GM18520 (cell line): ENCODE results near the gene ZNF618.

Source experiments
- ATAC-seq: cut with Tn5 transposase; IDR thresholded peaks from one replicate; pipeline ENCODE4 v1.9.1; 2021; ENCODE audit not compliant: unreplicated experiment

Gene ZNF618

DNA sequence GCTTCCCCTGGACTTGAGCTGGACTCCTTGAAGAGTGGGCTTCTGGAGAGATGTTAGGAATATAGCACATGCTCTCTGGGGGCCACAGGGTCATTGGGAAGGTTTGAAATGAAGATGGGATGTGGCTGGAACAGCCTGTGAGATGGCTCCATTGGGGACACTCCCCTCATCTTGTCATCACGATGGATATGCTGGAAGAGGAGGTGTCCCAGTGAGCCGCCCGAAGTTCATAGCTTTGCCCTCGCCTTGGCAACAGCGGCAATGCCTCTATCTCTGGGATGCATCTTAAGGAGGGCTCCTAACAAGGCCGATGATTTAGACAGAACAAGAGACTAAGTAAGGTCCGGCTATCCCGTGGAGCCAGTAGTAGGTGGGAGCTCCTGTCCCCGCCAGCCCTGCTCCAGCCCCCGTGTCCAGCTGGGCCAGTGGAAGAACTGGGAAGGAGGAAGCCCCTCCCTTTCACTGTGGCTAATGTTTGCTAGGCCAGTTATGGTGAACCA, 178.1 kb downstream of the ZNF618 start:
- no peak for ATAC-seq

DNA sequence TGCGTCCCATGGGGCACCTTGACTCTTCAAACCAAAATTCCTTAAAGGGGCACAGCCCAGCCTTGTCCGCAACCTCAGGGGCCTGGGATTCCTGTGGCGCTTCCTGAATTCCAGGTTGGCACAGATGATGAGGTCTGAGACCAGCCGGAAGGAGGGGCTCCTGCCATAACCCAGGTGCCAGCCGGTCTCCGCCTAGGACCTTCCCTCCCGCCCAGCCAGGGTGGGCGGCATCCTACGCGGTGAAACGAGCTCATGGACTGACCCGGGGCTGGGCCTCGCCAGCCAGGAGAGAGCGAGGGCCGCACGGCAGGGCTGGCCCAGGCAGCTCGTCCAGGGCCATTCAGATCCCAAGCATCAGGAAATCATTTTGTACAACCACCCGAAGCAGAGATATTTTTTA, 179.0 kb downstream of the ZNF618 start:
- no peak for ATAC-seq

DNA sequence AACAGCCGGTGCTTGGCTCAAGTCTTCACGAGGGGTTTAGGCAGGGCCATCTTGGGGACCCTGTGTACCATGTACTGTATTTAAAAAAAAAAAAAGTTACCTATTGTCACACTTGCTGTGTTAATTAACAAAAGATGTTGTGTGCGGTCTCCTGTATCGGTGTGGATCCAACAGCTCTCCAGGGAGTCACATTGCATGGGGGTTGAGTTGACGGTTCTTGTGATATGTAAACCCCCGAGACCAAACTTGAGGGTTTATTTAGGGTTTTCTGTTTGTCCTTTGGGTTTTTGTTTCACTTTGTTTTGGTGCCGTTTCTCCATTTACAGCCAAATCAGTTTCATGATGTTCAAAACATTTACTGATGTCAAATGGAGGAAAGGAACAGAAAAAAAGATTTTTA, 179.8 kb downstream of the ZNF618 start:
- no peak for ATAC-seq

DNA sequence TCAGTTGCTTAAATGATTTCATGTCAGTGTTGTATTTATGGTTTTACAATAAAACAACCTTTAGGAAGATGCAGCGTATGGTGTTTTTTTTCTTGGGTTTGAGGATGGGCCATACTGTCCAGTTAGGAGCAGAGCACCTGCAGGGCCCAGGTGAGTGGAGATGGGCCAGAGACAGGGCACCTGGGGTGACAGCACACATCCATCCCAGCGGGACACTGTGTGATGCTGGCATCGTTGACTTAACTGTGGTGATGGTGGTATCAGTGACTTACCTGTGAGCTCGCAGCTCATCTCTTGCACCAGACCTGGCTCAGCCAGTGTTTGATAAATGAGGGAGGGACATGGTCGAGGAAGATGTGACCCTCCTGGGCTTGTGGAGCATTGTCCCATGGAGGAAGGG, 180.4 kb downstream of the ZNF618 start:
- ATAC-seq: no peak

DNA sequence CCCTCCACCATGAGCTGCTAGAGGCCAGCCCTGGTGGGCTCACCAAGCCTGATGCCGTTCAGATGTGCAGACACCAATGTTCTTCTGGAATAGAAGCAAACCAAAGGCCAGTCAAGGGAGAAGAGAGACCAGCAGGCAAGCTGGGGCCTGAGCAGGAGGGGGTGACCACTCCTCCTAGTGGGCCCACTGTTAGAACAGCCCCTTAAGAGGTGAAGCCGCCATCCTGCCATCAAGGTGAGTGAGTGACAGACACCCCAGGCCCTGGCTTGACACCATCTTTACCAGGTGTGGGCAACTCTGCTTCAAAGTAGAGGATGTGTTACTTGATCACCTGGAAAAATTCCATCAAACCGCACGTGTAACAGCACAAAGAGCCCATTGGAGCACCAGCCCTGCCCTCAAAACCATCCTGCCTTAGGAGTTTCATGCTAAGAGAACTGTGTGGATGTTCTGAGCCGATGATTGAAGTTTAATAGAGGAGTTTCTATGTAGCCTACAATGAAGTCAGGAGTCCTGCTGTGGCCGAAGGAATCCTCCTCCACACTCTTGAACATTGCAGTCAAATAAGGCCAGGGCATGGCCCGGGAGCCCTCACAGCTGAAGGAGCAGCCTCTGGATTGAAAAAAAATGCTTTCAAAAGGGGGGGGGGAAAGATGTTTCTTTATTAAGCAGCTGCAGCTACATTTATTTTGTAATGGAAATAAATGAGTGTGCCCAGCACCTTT, 181.2 kb downstream of the ZNF618 start:
- ATAC-seq: no peak

DNA sequence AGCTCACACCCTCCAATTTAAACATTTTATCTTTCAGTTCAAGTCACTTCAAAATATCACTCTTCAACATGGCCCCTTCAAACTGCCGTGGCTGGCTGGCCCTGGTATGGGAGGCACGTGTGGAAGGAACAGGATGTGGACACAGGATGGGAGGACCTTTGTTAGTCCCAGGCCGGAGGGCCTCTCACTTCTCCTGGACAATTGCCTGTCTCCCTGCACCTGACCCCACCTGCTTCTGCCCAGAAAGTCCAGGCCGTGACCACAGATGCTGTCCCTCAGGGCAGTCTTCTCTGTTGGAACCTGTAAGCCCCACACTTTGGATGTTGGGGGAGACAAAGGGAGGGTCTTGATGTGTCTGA, 182.6 kb downstream of the ZNF618 start:
- no peak for ATAC-seq

DNA sequence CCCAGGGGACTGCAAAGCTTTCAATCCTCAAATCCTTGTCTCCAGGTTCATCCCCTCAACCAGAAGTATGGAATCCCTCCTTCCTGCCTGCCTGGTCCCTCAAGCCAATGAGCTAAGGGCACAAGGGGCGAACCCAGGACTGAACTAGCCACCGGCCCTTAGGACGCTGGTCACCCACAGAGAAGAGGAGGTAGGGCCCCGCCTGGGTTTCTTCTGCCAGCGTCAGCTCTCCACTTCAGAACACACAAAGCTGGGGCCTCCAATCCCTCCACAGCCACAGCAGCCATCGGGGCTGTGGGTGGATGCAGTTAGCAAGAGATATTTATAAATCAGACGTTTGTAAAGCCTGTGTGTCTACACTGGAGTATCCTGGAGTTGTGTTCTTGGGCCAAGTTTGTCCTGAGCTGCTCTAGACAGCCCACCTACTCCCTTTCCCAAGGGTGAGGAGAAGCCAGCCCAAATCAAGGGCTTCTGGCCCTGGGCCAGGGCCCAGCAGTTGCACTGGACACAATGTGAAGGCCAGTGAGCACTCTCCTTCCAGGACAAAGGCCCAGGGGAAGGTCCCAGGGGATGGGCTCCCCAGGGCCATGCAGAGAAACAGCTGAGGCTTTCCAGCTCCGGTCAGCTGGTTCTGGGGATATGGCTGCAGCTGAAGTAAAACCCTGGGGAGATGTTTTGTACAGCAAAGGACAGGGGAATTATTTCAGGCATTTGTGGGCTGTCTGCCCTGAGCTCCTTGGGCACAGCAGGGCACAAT, 183.1 kb downstream of the ZNF618 start:
- ATAC-seq: no peak

DNA sequence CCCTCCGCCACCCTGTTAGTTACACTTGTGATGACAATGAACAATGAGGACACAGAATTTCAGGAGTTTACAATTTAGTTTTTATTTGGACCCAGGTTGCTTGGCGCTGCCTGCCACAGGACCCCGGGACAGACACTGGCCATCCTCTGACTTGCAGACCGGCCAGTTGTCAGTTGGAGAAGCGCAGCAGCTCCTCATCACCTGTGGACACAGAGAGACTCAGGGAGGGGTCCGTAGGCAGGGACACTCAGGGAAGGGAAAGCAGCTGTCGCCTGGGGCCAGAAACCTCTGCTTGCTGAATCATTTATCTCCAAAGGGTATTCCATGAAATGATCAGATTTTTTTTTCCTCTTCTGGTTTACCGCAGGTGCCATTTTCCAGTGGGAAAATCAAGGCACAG, 184.0 kb downstream of the ZNF618 start:
- no peak for ATAC-seq

DNA sequence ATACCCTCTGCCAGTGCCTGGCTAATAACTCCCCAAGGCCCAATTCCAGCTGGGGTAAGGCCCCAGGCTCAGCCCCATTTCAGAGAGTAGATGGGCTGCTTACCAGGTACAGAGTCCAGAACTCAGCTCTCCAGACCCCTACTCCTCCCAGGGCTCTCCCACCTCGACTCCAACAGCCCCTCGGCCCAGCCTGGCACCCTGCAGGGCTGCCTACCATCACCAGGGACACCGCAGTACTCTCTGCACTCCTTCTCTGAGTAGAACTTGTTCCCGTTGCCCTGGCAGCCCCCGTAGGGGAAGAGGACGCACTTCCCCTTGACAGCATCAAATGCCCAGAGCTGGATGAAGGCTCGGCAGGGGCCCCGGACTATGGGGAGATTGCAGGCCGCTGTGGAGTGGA, 184.6 kb downstream of the ZNF618 start:
- ATAC-seq: no peak

DNA sequence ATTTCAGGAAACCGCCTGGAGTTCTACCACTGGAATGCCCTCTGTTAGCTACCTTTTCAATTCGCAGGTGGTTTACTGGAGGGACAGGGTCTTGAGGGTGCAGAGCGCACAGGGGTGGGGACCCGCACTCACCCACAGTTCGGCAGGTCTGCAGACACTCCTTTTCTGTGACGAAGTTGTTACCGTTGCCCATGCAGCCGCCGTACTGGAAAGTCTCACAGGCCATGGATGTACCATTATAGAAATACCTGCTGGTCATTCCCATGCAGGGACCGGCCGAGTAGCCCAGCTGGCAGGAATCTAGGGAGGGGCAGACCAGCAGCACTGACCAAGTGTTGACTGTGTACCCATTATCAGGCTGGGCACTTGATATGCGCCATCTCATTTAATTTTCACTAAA, 185.2 kb downstream of the ZNF618 start:
- ATAC-seq: no peak

DNA sequence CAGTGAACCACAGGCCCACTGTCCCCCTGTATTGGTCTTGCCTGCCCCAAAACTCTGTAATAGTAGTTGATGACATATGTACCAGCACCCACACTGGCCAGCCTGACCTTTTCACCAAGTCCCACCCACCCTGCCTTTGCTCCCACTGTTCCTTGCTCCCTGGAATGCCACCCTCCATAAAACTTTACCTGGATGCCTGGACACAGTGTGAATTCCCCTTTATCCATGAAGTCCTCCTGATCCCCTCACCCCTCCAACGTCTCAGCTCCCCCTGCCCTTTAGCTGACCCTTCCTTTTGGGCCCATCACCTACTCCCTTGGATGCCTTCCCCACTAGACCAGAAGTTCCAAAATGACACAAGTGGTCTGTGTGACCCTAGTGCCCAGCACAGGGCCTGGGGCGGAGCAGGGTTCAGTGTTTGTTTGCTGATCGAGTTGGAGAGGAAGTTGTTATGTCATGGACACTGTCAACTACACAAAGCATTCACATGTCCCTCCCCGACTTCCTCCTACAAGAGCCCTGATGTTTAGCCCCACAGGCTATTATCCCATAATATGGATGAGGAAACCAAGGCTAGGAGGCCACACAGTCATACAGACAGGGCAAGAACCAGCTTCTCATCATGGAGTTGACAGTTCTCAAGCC, 185.8 kb downstream of the ZNF618 start:
- ATAC-seq: no peak

DNA sequence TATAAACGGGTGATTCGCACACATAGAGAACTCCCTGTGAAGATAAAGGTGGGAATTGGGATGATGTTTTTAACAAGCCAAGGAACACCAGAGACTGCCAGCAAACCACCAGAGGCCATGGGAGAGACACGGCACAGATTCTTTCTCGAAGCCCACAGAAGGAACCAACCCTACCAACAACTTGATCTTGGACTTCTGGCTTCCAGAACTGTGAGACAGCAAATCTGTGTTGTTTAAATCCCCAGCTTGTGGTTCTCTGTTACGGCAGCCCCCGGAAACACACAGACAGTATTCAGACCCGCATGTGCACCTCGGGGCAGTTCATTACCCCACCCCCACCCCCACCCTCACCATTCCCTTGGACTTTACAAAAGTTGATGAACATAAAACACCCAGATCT, 189.2 kb downstream of the ZNF618 start:
- no peak for ATAC-seq

DNA sequence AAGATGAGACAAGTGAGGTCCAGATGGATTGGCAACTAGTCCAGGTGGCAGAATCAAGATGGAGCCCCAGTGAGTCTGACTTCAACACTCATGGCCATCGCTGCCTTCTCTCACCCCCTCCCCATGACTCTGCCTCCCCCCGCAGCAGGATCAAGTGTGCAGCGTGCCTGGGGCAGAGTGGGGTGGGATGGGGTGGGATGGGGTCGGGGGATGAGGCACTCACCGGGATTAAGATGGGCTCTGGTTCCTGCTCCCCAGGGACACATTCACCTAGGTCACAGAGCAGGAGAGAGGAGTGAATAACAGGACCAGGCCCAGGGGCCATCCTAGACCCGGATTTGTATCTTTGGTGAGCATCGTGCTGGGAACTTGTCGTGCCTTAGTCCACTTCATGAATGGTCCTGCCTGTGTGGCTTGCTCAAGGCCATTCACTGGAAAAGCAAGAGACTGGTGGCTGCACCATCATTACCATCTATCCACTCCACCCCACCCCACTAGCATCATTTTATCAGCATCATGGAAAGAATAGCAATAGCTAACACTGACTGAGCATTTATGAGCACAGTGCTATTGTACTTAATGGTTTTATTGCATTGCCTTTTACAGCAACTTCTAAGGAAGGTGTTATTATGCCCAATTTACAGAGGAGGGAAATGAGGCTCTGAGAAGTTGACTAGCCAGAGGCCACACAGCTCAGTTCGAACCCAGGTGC, 193.5 kb downstream of the ZNF618 start:
- no peak for ATAC-seq

DNA sequence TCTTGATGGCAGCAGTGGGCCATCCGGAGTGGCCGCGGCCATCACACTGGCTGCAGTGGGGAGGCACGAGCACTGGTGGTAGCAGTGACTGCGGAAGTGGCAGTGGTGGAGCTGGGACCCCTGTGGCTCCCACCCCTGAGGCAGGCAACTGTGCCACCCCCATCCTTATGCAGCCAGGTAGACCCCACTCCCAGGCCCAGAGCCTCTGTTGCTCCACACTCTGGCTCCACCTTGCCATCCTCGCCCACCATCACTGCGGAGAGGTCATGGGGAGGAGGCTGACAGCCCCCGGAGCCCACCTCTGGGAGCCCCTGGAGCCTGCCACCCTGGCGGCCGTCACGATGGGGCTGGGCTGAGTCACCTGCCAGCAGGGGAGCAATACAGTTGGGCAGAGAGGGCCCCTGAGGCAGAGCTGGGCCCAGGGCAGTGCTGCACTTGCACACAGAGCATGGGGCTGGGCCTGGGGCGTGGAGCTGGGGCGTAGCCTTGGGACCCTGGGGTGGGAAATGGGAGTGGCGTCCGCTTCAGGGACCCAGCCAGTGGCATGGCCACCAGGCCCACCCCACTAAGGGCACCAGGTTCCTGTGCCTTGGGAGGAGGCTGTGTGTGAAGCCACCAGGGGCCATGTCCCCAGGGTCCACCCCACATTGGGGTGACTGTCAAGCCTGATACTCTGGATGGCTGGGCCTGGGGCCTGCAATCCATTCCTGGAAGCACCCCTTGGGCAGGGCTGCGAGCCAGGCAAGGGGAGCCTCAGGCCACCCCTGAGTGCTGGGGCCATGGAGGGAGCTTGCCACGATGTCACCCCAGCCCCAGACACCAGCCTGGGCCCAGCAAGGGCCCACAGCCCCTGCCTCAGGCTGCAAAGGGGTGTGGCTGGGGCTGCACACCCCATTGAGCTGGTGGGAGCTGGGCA, 194.3 kb downstream of the ZNF618 start:
- ATAC-seq: no peak

DNA sequence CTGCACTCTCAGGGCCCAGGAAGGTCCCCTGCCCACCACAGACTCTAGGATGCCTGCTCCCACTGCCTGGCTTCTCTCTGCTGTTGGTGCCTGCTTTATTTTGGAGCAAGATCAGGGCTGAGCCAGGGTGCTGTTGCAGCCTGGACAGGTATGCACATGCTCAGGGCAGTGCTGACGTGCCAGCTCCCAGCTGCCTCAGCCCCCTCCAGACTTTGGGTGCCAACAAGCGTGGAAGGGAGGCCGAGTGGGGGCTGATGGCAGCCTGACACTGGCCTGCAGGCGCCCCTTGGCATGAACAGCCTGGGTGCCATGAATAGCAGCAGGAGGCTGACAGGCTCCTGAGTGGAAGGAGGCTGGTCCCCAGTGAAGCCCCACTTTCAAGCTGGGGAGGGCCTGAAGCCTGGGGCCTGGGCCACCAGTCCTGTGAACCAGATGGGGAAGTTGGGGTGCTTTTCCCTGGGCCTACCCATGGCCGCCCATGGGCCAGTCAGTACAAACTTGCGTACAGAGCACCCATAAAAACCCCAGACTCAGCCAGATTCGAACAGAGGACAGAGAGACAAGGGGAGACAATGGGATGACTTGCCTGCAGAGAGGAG, 195.2 kb downstream of the ZNF618 start:
- no peak for ATAC-seq

DNA sequence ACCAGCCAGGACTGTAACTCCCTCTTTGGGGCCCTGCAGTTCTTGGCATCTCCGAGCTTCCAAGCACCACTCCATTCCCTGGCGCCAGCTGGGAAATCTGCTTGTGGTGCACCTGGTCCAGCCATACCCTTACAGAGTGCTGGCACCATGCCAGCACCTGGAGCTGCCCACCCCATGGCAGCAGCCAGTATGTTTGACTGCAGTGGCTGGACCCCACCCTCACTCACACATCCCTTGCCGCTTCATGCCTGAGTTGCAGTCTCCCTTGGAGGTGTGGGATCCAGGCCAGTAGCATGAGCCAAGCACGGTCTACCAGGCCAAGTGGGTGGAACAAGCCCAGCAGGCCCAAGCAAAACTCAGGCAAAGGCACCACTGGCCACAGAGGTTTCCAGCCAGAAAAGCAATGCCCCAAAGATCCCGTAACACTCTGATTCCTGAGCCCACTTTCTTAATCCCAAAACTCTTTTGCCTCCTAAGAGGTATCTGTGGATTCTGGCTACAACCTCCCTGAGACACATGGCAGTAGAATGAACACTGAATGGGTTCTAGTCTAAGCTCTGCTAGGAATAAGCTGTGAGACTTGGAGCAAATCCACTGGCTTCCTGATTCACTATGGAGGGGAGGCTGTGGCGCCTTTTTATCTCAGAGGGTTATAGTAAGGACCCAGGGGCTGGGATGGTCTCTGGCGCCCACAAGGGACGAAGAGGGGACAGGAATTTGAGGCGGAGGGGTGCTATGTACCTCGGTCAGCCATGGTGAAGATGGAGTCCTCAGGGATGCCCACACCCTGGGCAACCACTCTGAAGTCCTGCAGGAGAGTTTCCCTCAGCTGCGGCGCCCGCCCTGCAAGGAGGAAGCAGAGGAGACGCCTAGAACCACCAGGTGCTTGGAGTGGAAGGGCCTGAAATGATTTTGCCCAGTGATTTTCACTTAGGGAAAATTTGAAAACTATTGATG, 196.4 kb downstream of the ZNF618 start:
- ATAC-seq: no peak

DNA sequence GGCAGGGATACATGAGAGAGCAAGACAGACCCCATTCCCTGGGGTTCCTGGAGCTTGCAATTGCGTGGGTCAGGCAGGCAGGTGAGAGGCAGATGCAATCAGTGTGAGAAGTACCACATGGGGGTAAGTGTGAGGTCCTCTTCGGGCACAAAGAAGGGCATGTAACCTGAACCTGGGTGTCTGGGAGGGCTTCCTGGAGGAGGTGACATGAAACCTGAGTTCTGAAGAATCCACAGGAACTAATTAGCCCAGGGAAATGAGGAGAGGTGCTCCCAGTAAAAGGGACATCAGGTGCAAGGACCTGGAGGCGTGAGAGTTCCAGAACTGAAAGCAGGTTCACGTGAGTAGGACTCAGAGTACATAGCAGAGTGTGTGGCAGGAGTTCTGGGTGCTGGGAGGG, 199.5 kb downstream of the ZNF618 start:
- ATAC-seq: no peak

DNA sequence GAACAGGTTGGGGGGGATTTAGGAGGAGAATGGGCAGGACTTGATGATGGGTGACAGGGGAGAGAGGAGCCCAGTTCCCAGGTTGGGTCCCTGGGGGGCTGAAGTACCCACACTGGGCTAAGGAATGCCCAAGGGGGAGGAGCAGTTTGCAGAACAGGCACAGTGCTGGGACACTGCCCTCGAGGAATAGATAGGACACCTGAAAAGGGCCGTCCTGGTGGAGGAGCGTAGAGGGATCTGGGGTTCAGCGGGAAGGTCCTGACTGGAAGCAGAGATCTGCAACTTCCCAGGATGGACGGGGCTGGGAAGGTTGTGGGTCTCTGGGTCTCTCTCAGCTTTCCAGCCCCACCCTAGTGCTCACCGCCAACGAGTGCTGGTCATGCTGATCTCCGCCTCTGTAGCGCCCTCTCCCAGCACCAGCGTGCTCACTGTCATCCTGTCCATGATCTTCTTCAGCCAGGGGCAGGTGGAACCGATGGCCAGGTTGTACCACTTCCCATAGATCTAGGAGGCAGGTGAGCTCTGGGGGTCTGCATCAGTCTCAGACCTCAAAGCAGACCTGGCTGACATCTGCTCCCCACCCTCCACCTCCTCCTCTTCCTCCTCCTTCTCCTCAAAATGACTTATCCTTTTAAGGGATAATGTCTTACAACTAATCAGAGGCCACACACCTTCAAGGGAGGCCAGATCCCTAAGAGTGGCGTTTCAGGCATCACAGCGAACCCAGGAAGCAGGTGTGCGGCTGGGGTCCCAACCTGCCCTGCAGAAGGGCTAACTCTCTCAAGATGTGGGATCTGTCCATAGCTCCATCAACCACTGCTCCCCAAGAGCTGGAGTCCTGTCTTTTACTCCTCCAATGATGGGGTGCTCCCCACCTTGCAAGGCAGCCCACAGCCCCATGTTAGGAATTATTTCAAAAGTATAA, 200.4 kb downstream of the ZNF618 start:
- no peak for ATAC-seq
